Measurements from ENCODE around the gene GIPC2. TPM values are rescaled to one million over a fixed set of nuclear protein-coding genes. Genes with fewer than 3 reads are reported as not detected.
A peak's percentile ranks its signal among the peaks of the same experiment; 100 is the strongest.

GIPC2 gene
- total RNA-seq, 1 experiment from 2014 or later, result 0.26 TPM

DNA sequence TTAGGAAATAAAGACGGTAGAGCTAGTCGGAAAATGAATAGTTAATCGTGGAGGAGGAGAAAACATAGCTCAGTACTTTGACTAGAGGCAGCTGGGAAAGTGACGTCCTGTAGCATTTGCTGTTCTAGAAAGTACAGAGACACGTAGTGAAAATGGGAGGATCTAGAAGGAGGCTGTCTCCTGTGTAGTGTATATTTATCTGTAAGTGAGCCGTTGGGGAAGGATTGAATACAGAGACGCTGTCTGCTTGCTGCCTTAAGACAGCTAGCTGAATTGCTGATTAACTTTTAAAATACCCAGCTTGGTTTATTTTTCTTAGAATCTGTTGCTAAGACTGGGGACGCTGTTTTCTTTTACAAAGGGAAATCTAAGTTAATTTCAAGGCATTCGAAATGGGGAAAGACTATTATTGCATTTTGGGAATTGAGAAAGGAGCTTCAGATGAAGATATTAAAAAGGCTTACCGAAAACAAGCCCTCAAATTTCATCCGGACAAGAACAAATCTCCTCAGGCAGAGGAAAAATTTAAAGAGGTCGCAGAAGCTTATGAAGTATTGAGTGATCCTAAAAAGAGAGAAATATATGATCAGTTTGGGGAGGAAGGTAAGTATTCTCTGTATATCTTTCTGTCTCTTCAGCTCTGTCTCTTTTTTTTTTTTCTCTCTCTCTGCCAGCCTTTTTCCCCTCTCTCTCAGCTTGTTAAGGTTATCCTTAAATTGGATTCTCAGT, 40.9 kb upstream of the GIPC2 start, which contains the start of gene DNAJB4:
Gene DNAJB4, plus strand, starts transcription at position 221 of the 729 bp plus-strand sequence. Its CDS starts 172 bp downstream, at position 393.
- Histone ChIP-seq H3K4me1 (ENCODE audit: control insufficient read depth, insufficient read depth, low read length) (peaks cover 24% of the 10 kb centered on the region), H3K27me3 (ENCODE audit: control insufficient read depth, insufficient read depth, low read length) (no peaks in the 10 kb centered on the region), H3K27ac (ENCODE audit: low read length) (peak within 1 kb of the TSS; percentile 96), H3K36me3 (ENCODE audit: control insufficient read depth, insufficient read depth, low read length) (no peaks in the 10 kb centered on the region), H3K4me3 (ENCODE audit: low read depth in 2 of 2, low read length in 2 of 2) (peak within 1 kb of the TSS; percentile 55), H3K9me3 (ENCODE audit: control insufficient read depth, insufficient read depth, low read depth, low read length) (no peaks in the 10 kb centered on the region)
- CTCF ChIA-PET, result interaction anchor here (0.5 to 1.5 kb wide), 6 partner anchors 10 to 321 kb away, joined by 3 to 11 read pairs (median 5); no protein-coding TSS in a partner anchor
- BruUV-seq (replicated peaks), result no TSS peak
- ATAC-seq (peak; percentile 99), DNase-seq (ENCODE audit: low read depth, low spot score) (peak; percentile 94)
- intact Hi-C loops (cut with micrococcal nuclease; ENCODE audit: unreplicated experiment), result loop anchor here (10.0 kb wide), 1 partner anchor 100 kb away; no protein-coding TSS in a partner anchor
- in situ Hi-C loops (cut with HindIII; ENCODE audit: low pct_unique_long_range_greater_than_20kb, low sequenced_read_pairs), result no loop called here
- TF ChIP-seq, protein P1, sequence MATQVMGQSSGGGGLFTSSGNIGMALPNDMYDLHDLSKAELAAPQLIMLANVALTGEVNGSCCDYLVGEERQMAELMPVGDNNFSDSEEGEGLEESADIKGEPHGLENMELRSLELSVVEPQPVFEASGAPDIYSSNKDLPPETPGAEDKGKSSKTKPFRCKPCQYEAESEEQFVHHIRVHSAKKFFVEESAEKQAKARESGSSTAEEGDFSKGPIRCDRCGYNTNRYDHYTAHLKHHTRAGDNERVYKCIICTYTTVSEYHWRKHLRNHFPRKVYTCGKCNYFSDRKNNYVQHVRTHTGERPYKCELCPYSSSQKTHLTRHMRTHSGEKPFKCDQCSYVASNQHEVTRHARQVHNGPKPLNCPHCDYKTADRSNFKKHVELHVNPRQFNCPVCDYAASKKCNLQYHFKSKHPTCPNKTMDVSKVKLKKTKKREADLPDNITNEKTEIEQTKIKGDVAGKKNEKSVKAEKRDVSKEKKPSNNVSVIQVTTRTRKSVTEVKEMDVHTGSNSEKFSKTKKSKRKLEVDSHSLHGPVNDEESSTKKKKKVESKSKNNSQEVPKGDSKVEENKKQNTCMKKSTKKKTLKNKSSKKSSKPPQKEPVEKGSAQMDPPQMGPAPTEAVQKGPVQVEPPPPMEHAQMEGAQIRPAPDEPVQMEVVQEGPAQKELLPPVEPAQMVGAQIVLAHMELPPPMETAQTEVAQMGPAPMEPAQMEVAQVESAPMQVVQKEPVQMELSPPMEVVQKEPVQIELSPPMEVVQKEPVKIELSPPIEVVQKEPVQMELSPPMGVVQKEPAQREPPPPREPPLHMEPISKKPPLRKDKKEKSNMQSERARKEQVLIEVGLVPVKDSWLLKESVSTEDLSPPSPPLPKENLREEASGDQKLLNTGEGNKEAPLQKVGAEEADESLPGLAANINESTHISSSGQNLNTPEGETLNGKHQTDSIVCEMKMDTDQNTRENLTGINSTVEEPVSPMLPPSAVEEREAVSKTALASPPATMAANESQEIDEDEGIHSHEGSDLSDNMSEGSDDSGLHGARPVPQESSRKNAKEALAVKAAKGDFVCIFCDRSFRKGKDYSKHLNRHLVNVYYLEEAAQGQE (IDR thresholded peaks at IDR 0.05; ENCODE audit: insufficient read depth in 1 of 2, low read depth in 2 of 2, low read length in 1 of 2), result no peak
- TF ChIP-seq POLR2AphosphoS5 (IDR thresholded peaks at IDR 0.05; ENCODE audit: low read depth, low read length) (no peak; the same call in 1 of the 2 replicates), TCF7L2 (IDR thresholded peaks at IDR 0.05; ENCODE audit: low read depth, low read length) (no peak), SIN3A (IDR thresholded peaks at IDR 0.05; ENCODE audit: borderline replicate concordance, insufficient read depth, low read depth, low read length) (0 out of 2 replicates have a peak, but pooled peaks have one; percentile 47)
- TF ChIP-seq, protein P2, sequence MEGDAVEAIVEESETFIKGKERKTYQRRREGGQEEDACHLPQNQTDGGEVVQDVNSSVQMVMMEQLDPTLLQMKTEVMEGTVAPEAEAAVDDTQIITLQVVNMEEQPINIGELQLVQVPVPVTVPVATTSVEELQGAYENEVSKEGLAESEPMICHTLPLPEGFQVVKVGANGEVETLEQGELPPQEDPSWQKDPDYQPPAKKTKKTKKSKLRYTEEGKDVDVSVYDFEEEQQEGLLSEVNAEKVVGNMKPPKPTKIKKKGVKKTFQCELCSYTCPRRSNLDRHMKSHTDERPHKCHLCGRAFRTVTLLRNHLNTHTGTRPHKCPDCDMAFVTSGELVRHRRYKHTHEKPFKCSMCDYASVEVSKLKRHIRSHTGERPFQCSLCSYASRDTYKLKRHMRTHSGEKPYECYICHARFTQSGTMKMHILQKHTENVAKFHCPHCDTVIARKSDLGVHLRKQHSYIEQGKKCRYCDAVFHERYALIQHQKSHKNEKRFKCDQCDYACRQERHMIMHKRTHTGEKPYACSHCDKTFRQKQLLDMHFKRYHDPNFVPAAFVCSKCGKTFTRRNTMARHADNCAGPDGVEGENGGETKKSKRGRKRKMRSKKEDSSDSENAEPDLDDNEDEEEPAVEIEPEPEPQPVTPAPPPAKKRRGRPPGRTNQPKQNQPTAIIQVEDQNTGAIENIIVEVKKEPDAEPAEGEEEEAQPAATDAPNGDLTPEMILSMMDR (IDR thresholded peaks at IDR 0.05), result no peak
- POLR2A ChIA-PET, result interaction anchor here (0.6 to 1.2 kb wide), 6 partner anchors 9 to 36 kb away, joined by 3 to 8 read pairs (median 4); partner anchors contain the start of gene FUBP1

DNA sequence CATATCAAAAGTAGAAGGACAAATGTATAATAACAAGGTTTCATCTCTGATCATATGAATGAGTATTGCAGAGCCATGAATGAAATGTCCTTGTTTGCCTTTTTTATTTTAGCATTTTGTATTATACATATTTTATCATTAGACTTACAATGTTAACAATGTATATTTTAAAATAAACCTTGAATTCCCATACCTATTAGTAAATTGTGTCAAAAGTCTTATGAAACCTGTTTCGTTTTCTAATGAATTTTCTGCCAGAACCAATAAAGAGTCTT, 40.4 kb upstream of the GIPC2 start:
- ChIA-PET POLR2A (interaction anchor here (0.6 to 1.2 kb wide), 2 partner anchors 27 to 36 kb away, joined by 3 to 8 read pairs; partner anchors contain the start of gene FUBP1), CTCF (interaction anchor here (1.0 to 1.5 kb wide), 2 partner anchors 11 to 29 kb away, joined by 3 to 4 read pairs; no protein-coding TSS in a partner anchor)
- intact Hi-C loops (cut with micrococcal nuclease; ENCODE audit: unreplicated experiment), result loop anchor here (10.0 kb wide), 1 partner anchor 99 kb away; no protein-coding TSS in a partner anchor
- peak overlapping the region; percentile 96 for H3K27ac ChIP-seq (ENCODE audit: low read length)
- peaks cover 24% of the 10 kb centered on the region for H3K4me1 ChIP-seq (ENCODE audit: control insufficient read depth, insufficient read depth, low read length)
- H3K27me3 ChIP-seq (ENCODE audit: control insufficient read depth, insufficient read depth, low read length), result no peaks in the 10 kb centered on the region
- TF ChIP-seq, protein P1 (IDR thresholded peaks at IDR 0.05; ENCODE audit: insufficient read depth in 1 of 2, low read depth in 2 of 2, low read length in 1 of 2), result no peak
- no peak for TF ChIP-seq TCF7L2 (IDR thresholded peaks at IDR 0.05; ENCODE audit: low read depth, low read length)
- TF ChIP-seq, protein P2 (IDR thresholded peaks at IDR 0.05), result no peak
- H3K9me3 ChIP-seq (ENCODE audit: control insufficient read depth, insufficient read depth, low read depth, low read length), result no peaks in the 10 kb centered on the region
- DNase-seq (ENCODE audit: low read depth, low spot score) (no peak), ATAC-seq (no peak)
- peak overlapping the region; percentile 55 for H3K4me3 ChIP-seq (ENCODE audit: low read depth in 2 of 2, low read length in 2 of 2)
- TSS peak; percentile 70 for BruUV-seq (replicated peaks)
- no peaks in the 10 kb centered on the region for H3K36me3 ChIP-seq (ENCODE audit: control insufficient read depth, insufficient read depth, low read length)
- in situ Hi-C loops (cut with HindIII; ENCODE audit: low pct_unique_long_range_greater_than_20kb, low sequenced_read_pairs), result no loop called here

Data from Panc1 (cell line).